Peyer's patch (tissue), 4 donors: ENCODE data around the gene SYNJ2.

Experiments
- CTCF ChIP-seq, 6 experiments: fragments of 450-650 bp in 4 of 6; fragments of 200-600 bp in 2 of 6; sonication (generic) in 1 of 6; IDR thresholded peaks; one replicate each; pipeline ENCODE4 v1.5.1; 2017 to 2019; ENCODE audit warnings: antibody characterized with exemption in 6 of 6, mild to moderate bottlenecking in 3 of 6, moderate library complexity in 1 of 6
- POLR2A ChIP-seq, 2 donors: fragments of 450-650 bp; IDR thresholded peaks; one replicate each; pipeline ENCODE4 v1.5.1; 2017; ENCODE audit warnings: antibody characterized with exemption in 2 of 2, mild to moderate bottlenecking in 2 of 2, moderate library complexity in 2 of 2

GRCh38 chr6:158041788-158042187, 60.1 kb downstream of the SYNJ2 start:
- TF ChIP-seq POLR2A (IDR thresholded peaks at IDR 0.05) (no peak), CTCF (IDR thresholded peaks at IDR 0.05) (no peak)
